T-helper 1 cell treated with Interleukin-12 subunit alpha and Interleukin-12 subunit beta and Interleukin-4 antibody, amounts not matched to agents 30 μg/mL and 1 μg/mL, for 36 hours (primary cell): ENCODE measurements around the gene CYFIP2.

Source experiments
- H3K27ac Mint-ChIP-seq: one replicate; pipeline ENCODE4 v1.8.0; 2021; ENCODE audit warnings: mild to moderate bottlenecking, mixed read lengths
- H3K27me3 Mint-ChIP-seq: one replicate; pipeline ENCODE4 v1.8.0; 2021; ENCODE audit warnings: low read depth, mixed read lengths
- H3K36me3 Mint-ChIP-seq: one replicate; pipeline ENCODE4 v1.8.0; 2021; ENCODE audit warnings: low read depth, mixed read lengths
- H3K4me1 Mint-ChIP-seq: one replicate; pipeline ENCODE4 v1.8.0; 2021; ENCODE audit warnings: low read depth, mixed read lengths
- H3K4me3 Mint-ChIP-seq: one replicate; pipeline ENCODE4 v1.8.0; 2021; ENCODE audit warnings: mild to moderate bottlenecking, moderate library complexity, mixed read lengths
- H3K9me3 Mint-ChIP-seq: one replicate; pipeline ENCODE4 v1.8.0; 2021; ENCODE audit warnings: mixed read lengths

Gene CYFIP2

GRCh38 chr5:157339409-157339808, 73.5 kb downstream of the CYFIP2 start:
- H3K4me1 Mint-ChIP-seq: peaks cover 19% of the 10 kb centered on the region
- no peaks in the 10 kb centered on the region for H3K9me3 Mint-ChIP-seq
- H3K27ac Mint-ChIP-seq: peak overlapping the region; percentile 70
- H3K4me3 Mint-ChIP-seq: no peak overlapping the region
- H3K36me3 Mint-ChIP-seq: peaks cover 63% of the 10 kb centered on the region
- H3K27me3 Mint-ChIP-seq: no peaks in the 10 kb centered on the region

- Mint-ChIP-seq H3K27me3 (no peaks in the 10 kb centered on the region), H3K9me3 (no peaks in the 10 kb centered on the region), H3K27ac (no peak overlapping the region), H3K36me3 (peaks cover 82% of the 10 kb centered on the region), H3K4me3 (no peak overlapping the region), H3K4me1 (peaks cover 25% of the 10 kb centered on the region)
Measured at GRCh38 chr5:157342822-157343402, 77.0 kb downstream of the CYFIP2 start.

- H3K36me3 Mint-ChIP-seq: peaks cover 83% of the 10 kb centered on the region
- peaks cover 25% of the 10 kb centered on the region for H3K4me1 Mint-ChIP-seq
- no peaks in the 10 kb centered on the region for H3K9me3 Mint-ChIP-seq
- peak overlapping the region; percentile 51 for H3K27ac Mint-ChIP-seq
- H3K4me3 Mint-ChIP-seq: no peak overlapping the region
- H3K27me3 Mint-ChIP-seq: no peaks in the 10 kb centered on the region
Measured at GRCh38 chr5:157343842-157344790, 78.2 kb downstream of the CYFIP2 start.

GRCh38 chr5:157345067-157345466, 79.1 kb downstream of the CYFIP2 start:
- H3K9me3 Mint-ChIP-seq: no peaks in the 10 kb centered on the region

GRCh38 chr5:157345485-157345884, 79.6 kb downstream of the CYFIP2 start:
- no peaks in the 10 kb centered on the region for H3K9me3 Mint-ChIP-seq
- H3K4me1 Mint-ChIP-seq: peaks cover 30% of the 10 kb centered on the region
- H3K27ac Mint-ChIP-seq: no peak overlapping the region
- no peak overlapping the region for H3K4me3 Mint-ChIP-seq
- peaks cover 83% of the 10 kb centered on the region for H3K36me3 Mint-ChIP-seq
- no peaks in the 10 kb centered on the region for H3K27me3 Mint-ChIP-seq

More at GRCh38 chr5:157345067-157345466, 79.1 kb downstream of the CYFIP2 start:
- peaks cover 83% of the 10 kb centered on the region for H3K36me3 Mint-ChIP-seq
- H3K27me3 Mint-ChIP-seq: no peaks in the 10 kb centered on the region
- H3K27ac Mint-ChIP-seq: no peak overlapping the region
- H3K4me3 Mint-ChIP-seq: no peak overlapping the region
- peaks cover 28% of the 10 kb centered on the region for H3K4me1 Mint-ChIP-seq

- Mint-ChIP-seq H3K27me3 (no peaks in the 10 kb centered on the region), H3K9me3 (no peaks in the 10 kb centered on the region), H3K4me1 (peaks cover 42% of the 10 kb centered on the region), H3K36me3 (peaks cover 83% of the 10 kb centered on the region), H3K27ac (no peak overlapping the region), H3K4me3 (no peak overlapping the region)
Measured at GRCh38 chr5:157347301-157348048, 81.6 kb downstream of the CYFIP2 start.

- peaks cover 39% of the 10 kb centered on the region for H3K4me1 Mint-ChIP-seq
- no peaks in the 10 kb centered on the region for H3K9me3 Mint-ChIP-seq
- H3K27me3 Mint-ChIP-seq: no peaks in the 10 kb centered on the region
- peaks cover 81% of the 10 kb centered on the region for H3K36me3 Mint-ChIP-seq
- no peak overlapping the region for H3K4me3 Mint-ChIP-seq
- no peak overlapping the region for H3K27ac Mint-ChIP-seq
Measured at GRCh38 chr5:157348049-157348400, 82.1 kb downstream of the CYFIP2 start.

GRCh38 chr5:157350939-157351801, 85.2 kb downstream of the CYFIP2 start:
- H3K27ac Mint-ChIP-seq: peak overlapping the region; percentile 76
- peaks cover 31% of the 10 kb centered on the region for H3K4me1 Mint-ChIP-seq
- no peaks in the 10 kb centered on the region for H3K27me3 Mint-ChIP-seq
- H3K36me3 Mint-ChIP-seq: peaks cover 65% of the 10 kb centered on the region
- H3K9me3 Mint-ChIP-seq: no peaks in the 10 kb centered on the region
- no peak overlapping the region for H3K4me3 Mint-ChIP-seq

- Mint-ChIP-seq H3K9me3 (no peaks in the 10 kb centered on the region), H3K27ac (peak overlapping the region; percentile 59), H3K36me3 (peaks cover 63% of the 10 kb centered on the region), H3K4me3 (no peak overlapping the region), H3K4me1 (peaks cover 30% of the 10 kb centered on the region), H3K27me3 (no peaks in the 10 kb centered on the region)
Measured at GRCh38 chr5:157351802-157352092, 85.8 kb downstream of the CYFIP2 start.

GRCh38 chr5:157352756-157353340, 86.9 kb downstream of the CYFIP2 start:
- Mint-ChIP-seq H3K27me3 (no peaks in the 10 kb centered on the region), H3K27ac (peak overlapping the region; percentile 14), H3K9me3 (no peaks in the 10 kb centered on the region), H3K36me3 (peaks cover 55% of the 10 kb centered on the region), H3K4me1 (peaks cover 29% of the 10 kb centered on the region), H3K4me3 (no peak overlapping the region)

GRCh38 chr5:157354800-157355199, 88.9 kb downstream of the CYFIP2 start:
- Mint-ChIP-seq H3K4me3 (no peak overlapping the region), H3K36me3 (peaks cover 55% of the 10 kb centered on the region), H3K27ac (no peak overlapping the region), H3K4me1 (peaks cover 23% of the 10 kb centered on the region), H3K27me3 (no peaks in the 10 kb centered on the region), H3K9me3 (no peaks in the 10 kb centered on the region)

GRCh38 chr5:157356576-157356975, 90.7 kb downstream of the CYFIP2 start:
- Mint-ChIP-seq H3K4me1 (peaks cover 6% of the 10 kb centered on the region), H3K4me3 (no peak overlapping the region), H3K27me3 (no peaks in the 10 kb centered on the region), H3K36me3 (peaks cover 54% of the 10 kb centered on the region), H3K27ac (no peak overlapping the region), H3K9me3 (no peaks in the 10 kb centered on the region)

- Mint-ChIP-seq H3K9me3 (no peaks in the 10 kb centered on the region), H3K36me3 (peaks cover 56% of the 10 kb centered on the region), H3K27ac (no peak overlapping the region), H3K4me1 (no peaks in the 10 kb centered on the region), H3K27me3 (no peaks in the 10 kb centered on the region), H3K4me3 (no peak overlapping the region)
Measured at GRCh38 chr5:157357823-157358222, 91.9 kb downstream of the CYFIP2 start.

GRCh38 chr5:157358871-157359270, 92.9 kb downstream of the CYFIP2 start:
- Mint-ChIP-seq H3K4me3 (no peak overlapping the region), H3K9me3 (no peaks in the 10 kb centered on the region), H3K36me3 (peaks cover 57% of the 10 kb centered on the region), H3K27me3 (no peaks in the 10 kb centered on the region), H3K27ac (no peak overlapping the region), H3K4me1 (no peaks in the 10 kb centered on the region)
